GM18520 (cell line): ENCODE results near the gene UQCRHL.
A peak's percentile ranks its signal among the peaks of the same experiment; 100 is the strongest.
"Not testable (repeated sequence)": the region's sequence is repeated elsewhere in the genome, so short reads cannot be mapped to it uniquely, and the experiment has no call there.

Experiments
- ATAC-seq: cut with Tn5 transposase; IDR thresholded peaks from one replicate; pipeline ENCODE4 v1.9.1; 2021; ENCODE audit not compliant: unreplicated experiment

UQCRHL gene

DNA sequence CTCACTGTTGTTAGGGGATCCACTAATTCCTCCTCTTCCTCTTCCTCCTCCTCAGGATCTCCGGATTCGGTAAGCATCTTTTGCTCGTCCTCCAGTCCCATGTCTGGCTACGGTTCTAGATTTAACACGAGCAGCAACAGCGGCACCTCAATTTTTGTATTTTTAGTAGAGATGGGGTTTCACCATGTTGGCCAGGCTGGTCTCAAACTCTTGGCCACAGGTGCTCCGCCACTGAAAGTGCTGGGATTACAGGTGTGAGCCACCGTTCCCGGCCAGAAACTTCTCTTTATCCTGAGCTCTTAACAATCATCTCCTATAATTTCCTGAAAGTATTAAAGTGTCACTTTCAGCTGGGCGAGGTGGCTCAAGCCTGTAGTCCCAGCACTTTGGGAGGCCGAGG, at the start of gene UQCRHL:
TSS of gene UQCRHL (minus strand) at position 101 of the 400 bp plus-strand sequence. CDS start at position 101, 0 bp downstream.
- not testable (repeated sequence) for ATAC-seq

DNA sequence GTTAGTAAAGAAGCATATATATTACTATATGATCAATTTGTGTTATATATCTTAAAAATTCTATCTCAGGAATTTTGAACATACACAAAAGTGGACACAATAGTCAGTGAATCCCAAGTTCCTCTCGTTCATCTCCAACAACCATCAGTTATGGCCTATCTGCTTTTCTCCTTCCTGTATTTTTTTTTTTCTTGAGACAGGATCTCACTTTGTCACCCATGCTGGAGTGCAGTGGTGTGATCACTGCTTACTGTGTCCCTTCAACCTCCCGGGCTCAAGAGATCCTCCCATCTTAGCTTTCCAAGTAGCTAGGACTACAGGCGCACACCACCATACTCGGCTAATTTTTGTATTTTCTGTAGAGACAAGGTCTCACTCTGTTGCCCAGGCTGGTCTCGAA, 49.4 kb upstream of the UQCRHL start:
- ATAC-seq, result no peak

DNA sequence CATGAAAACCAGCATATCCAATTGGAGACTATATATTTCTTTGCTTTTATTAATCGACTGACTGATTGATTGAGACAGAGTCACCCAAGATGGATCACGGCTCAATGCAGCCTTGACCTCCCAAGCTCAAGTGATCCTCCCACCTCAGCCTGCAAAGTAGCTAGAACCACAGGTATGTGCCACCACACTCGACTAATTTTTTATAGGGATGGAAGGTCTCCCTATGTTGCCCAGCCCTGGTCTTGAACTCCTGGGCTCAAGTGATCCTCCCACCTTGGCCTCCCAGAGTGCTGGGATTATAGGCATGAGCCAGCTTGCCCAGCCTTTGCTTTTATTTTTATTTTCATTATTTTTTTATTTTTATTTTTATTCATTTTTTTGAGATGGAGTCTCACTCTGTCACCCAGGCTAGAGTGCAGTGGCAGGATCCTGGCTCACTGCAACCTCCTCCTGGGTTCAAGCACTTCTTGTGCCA, 45.4 kb upstream of the UQCRHL start:
- no peak for ATAC-seq

DNA sequence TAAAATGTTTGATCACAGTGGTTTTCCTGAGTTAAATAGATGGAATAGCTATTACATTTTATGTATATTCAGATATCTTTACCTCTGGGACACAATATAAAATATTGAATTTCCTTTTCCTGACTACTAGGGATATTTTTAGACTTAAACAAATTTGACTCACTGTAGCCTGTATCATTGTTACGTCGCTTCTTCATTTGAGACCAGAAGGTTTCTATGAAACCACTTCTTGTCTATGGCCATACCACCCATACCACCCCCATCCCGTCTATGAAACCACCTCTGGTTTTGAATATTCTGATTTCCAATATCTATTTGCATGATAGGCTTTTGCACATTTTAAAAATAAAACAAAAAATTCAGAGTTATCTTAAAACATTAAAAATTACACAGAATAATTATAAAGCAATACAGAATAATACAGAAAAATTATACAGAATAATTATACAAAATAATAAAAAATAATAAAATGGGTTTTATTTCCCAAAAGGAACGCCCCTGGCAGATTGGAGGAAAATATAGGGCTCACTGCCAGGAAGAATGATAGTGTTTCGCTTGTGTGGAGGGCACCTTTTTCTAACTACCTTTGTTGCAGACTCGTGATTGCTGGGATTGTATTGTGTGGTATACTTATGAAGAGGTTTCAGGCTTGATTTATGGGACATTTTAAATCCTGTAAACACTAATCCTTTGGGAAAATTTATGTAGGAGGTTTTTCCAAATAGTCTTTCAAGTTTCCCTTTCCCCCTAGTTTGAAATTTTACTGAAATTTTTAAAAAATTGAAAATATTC, 44.8 kb upstream of the UQCRHL start:
- ATAC-seq, result no peak

DNA sequence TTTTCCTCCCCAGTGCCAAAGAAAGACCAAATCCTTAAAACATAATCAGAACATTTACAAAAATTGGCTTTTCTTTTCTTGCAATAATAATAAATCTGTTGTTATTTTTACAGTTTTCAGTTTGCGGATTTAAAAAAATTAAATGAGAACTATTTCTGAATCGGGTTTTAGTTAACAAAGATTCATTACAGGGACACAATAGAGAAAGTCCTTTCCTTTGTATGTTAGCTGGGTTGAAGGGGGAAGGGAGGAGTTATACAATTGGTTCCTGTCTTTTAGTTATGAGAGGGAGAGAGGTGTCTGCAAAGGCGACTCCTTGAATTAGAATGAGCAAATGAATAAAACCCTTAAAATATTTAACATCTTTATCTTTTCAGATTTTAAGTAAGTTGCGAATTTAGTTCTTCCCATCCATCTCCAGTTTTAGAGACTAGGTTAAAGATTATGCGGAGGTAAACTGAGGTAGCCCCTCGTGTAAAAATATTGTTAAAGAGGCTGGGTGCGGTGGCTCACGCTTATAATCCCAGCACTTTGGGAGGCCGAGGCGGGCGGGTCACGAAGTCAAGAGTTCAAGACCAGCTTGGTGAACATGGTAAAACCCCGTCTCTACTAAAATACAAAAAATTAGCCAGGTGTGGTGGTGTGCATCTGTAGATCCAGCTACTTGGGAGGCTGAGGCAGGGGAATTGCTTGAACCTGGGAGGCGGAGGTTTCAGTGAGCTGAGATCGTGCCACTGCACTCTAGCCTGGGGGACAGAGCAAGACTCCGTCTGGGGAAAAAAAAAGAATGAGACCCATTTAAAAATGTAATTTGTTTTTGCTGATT, 44.0 kb upstream of the UQCRHL start:
- no peak for ATAC-seq

DNA sequence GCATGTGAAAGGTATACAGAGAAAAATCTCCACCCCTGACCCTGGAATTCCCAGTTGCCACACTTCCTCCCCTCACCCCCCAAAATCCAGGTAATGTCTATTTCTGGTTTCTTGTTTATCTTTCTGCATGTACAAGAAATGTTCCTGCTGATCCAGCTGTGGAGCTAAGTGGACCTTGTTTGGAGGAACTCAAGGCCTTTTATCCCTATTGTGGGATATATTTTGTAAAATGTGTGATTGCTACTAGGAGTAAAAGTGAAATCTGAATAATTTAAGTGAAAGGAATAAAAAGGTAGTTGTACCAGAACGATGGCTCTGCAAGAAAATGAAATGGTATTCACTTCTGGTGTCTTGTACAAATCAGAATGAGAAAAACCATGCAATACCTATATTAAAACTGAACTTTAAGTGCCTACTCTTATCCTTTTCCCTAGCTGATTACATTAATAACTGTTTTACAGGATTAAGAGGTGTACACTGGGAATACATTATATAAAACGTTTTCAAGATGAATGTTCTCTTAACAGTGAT, 43.1 kb upstream of the UQCRHL start:
- ATAC-seq, result no peak

DNA sequence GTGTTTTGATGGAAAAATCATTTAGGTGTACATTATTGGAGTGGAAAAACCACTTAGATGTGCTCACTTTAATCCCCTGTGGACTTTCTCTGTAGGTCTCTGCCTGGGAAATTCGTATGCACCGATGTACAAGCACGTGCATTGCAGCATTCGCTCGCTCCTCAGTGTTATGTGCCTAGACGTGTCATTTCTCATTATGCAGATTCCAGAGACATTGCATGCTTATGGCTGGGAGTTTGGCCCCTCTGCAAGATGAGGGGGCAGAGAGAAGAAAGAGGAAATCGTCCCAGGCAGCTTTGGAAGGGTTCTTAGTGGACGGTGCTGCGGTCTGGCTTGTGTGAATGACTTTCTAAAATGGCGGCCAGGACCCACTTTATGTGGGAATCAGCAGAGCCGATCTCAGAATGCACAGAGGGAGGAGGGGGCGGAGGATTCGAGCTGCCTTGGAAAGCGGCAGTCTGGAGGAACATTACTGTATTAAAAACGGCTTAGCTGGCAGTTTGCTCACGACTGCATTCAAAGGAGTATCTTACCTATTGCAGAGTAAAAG, 42.4 kb upstream of the UQCRHL start:
- ATAC-seq, result no peak

DNA sequence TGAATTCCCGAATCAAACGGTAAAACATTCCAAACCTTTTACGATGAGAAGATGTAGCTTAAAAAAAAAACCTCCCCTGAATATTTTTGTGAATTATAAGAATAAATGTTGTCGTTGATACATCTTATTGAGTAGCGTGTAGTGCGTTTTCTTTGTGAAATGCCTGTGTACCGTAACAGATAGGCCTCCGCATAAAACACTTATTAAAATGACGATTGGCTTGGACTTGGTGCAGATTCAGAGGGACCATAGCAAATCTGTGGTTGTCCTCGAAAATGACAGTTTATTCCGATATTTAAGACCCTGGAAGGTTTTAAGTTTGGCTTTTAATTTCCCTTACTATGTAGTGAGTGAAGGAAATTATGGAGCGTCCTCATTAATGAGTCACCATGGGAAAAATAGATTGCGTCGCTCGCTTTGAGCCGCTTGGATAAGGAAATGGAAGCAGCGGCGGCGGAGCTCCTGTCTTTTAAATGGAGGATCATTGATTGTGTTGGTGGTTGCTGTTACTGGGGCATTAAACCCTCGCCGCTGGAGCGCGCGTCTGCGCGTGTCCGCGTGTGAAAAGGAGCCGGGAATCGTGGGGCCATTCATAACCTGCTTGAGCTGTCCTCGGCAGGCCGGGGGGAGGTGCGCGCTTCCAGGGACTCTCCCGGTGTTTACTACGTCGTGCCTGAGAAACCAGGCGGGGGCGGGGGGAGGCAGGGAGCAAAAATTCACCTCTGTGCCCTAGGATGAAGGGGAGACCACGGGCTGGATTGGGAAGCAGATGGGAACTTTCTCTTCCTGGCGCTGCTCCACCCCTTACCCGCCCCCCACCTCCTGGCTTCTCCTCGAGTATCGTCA, 41.7 kb upstream of the UQCRHL start:
- ATAC-seq, result no peak

DNA sequence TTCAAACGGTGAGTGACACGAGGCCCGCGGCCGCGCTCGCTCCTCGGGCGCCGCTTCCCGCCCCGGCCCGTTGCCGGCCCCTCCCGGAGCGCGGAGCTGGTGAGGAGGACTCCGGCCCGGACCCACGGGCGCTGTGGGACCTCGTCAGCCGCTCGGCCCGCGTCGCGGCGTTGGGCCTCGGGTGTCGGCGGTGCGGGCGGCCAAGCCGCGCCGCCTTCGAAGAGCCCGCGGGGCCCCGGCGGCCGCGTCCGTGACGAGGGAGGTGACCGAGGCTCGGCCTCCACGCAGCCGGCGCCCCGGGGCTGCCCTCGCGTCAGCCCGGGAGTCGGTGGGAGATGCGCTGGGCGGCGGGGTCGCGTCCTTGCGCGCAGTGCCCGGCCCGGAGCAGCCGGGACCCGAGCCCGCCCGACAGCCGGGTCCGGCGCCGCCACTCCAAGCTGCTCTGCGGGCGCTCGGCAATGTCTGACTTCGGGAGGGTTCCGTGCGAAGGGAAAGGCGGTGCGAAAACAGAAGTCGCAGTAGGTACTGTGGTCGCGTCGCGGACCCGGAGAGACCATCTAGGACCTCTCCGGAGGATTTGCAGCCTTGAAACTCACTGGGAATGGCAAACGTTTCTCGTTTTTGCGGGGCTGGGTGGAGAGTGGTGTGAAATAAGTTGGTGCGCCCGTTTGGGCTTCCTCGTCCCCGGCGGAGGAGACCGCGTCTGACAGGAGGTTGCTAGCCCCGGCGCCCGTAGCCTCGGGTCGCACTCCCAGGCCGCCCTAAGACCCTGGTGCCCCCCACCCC, 40.9 kb upstream of the UQCRHL start:
- ATAC-seq, result peak; percentile 8

DNA sequence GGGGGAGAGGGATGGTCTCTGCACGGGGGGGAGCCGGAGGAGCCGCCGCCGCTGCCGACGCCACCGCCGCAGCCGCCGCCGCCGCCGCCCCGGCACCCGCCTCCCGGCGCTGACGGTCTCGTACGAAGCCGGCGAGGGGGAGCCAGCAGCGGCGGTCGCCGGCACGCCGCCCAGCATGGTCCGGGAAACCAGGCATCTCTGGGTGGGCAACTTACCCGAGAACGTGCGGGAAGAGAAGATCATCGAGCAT, 40.4 kb upstream of the UQCRHL start:
- ATAC-seq, result no peak

DNA sequence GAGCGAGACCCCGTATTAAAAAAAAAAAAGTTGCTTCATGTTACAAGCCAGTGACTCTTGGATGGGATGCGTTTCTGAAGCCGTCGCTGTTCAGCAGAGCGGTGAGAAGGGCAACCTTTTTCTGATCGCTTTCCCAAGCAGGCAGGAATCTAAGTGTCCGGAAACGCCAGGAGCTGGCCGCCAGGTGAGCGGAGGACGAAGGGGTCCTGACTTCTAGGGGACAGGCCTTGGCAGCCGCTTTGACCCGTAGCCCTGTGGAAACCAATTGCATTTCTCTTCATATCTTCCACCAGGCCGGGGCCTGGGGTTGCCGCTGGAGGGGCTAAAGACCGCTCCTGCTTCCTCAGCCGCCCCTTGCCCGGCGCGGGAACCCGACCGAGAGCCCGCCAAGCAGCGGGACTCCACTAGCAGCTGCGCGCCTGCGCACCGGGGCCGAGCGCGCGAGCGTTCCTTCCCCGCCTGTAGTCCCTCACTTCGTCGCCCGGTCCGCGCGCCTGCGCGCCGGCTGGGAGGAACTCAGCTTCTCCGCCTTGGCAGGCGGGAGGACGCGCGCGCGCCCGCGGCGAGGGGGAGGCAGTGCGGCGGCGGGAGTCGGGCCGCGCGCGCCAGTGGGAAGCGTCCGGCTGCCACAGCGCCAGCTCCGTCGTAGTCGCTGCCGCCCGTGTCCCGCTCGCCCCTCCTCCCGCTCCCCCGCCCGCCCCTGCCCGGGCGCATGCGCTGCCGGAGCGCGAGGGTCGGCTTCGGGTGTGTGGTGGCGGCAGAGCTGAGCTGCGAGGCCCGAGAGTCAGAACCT, 39.8 kb upstream of the UQCRHL start, which contains the start of gene SPEN:
TSS of gene SPEN (plus strand) at position 608 of the 793 bp plus-strand sequence. CDS start 361 bp downstream, outside the sequence.
- ATAC-seq, result peak; percentile 66

DNA sequence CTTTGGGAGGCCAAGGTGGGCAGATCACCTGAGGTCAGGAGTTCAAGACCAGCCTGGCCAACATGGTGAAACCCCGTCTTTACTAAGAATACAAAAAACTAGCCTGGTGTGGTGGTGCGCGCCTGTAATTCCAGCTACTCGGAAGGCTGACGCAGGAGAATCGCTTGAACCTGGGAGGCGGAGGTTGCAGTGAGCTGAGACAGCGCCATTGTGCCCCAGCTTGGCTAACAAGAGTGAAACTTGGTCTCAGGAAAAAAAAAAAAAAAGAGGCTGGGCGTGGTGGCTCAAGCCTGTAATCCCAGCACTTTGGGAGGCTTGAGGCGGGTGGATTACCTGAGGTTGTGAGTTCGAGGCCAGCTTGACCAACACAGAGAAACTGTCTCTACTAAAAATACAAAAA, 38.6 kb upstream of the UQCRHL start:
- ATAC-seq, result not testable (repeated sequence)

DNA sequence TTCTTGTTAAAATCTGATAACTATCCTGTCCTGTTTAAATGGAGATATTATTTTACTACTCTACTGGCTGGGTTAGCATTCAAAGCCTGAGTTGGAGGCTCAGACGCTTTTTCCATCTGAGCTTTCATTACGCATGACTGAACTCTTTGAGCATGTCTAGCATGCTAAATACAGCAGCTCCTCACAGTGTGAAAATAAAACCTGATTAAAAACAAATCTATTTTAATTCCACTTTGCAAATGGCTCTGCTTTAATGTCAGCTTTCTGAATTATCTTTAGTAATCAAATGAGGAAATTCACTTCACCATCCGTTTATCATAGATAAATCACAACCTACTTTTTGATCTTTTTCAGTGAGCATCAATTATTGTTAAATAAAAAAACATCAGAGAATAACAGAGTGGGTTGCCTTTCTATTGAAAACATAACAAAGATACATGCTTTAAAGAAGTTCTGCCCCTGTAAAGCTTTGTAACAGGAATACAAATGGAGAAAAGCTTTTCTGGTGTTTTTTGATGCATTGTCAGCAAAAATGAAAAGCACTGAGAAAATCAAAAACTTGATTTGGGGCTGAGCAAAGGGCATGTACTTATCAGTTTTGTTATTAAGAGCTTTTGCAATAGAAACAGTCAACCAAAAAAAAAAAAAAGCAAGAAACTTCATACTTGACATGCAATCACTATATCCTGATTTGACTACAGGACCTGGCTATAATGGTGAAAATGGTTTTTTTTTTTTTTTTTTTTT, 36.5 kb upstream of the UQCRHL start:
- ATAC-seq, result no peak

DNA sequence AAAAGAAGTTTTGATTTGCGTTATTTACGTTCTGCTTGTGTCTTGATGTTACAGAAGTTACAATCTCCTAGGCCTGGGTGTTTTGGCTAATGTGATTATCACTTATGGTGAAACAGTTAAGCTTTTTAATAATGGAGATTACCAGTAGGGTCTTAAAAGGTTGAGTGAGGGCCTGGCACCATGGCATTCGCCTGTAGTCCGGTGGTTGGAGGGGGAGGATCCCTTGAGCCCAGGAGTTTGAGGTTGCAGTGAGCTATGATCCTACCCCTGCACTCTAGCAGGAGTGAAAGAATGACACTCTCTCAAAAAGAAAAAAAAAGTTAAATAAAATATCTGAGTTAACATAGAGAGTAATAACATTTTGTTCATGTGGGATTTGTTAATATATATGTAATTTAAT, 31.3 kb upstream of the UQCRHL start:
- ATAC-seq, result no peak

DNA sequence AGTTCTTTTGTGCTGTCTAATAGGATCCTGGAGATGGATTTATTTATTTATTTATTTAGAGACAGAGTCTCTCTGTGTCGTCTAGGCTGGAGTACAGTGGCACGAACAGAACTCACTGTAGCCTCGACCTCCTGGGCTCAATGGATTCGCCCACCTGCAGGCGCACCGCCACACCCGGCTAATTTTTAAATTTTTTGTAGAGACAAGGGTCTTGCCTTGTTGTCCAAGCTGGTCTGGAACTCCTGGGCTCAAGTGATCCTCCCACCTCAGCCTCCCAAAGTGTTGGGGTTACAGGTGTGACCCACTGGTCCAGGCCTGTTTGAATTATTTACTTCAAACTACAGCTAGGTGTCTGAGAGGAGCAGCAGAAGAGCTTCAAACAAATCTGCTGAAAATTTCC, 30.5 kb upstream of the UQCRHL start:
- ATAC-seq, result no peak

DNA sequence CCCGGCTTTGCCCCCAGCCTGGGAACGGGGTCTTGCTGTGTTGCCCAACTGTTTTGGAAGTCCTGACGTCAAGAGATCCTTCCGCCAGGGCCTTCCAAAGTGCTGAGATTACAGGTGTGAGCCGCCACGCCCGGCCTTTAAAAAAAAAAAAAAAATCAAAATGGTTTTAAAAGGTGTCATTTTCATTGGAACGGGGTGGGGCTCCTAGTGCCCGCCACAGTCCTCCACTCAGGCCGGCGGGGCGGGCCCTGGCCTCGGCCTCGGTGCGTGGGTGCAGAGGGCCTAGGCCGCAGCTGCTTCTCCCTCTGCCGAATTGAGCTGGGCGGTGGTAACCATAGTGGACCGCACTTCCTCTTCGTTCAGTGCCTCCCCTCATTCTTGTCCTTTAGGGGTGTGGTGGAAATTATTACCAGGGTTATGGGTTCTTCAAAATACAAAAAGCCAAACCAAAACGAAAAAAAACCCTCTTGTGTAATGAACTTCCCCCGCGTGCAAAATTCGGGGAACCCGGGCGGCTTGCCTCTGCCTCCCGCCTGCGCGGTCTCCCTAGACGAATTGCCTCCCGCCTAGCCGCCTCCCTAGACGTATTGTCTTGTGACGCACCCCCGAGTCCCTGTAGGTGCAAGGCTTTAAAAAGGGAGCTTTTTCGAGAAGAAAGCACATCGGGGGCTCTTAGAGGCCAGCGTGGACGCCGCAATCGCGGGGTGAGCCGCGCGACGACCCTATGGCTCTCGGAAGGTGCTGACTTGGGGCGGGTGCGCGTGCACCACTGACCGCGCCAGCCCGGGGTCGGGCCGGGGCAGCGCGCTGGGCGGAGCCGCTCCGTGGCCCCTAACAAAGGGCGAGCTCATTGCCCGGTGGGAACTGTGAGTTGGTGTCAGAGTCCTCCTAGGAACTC, 29.6 kb upstream of the UQCRHL start:
- ATAC-seq, result no peak

DNA sequence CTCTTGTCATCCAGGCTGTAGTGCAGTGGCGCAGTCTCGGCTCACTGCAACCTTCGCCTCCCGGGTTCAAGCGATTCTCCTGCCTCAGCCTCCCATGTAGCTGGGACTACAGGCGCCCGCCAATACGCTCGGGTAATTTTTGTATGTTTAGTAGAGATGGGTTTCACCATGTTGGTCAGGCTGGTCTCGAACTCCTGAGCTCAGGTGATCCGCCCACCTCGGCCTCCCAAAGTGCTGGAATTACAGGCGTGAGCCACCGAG, 29.0 kb upstream of the UQCRHL start:
- ATAC-seq, result not testable (repeated sequence)
